C4-2B (cell line): ENCODE results near the gene LKAAEAR1.
A peak's percentile ranks its signal among the peaks of the same experiment; 100 is the strongest.

ENCODE experiments used
- ZFX ChIP-seq: fragments of 450-650 bp; IDR thresholded peaks from 2 replicates; pipeline ENCODE4 v1.6.1; 2017
- TF ChIP-seq, protein P1 (sequence below): fragments of 450-650 bp; conservative IDR thresholded peaks from 2 replicates; pipeline ENCODE4 v1.5.1; 2017; ENCODE audit warnings: mild to moderate bottlenecking

DNA sequence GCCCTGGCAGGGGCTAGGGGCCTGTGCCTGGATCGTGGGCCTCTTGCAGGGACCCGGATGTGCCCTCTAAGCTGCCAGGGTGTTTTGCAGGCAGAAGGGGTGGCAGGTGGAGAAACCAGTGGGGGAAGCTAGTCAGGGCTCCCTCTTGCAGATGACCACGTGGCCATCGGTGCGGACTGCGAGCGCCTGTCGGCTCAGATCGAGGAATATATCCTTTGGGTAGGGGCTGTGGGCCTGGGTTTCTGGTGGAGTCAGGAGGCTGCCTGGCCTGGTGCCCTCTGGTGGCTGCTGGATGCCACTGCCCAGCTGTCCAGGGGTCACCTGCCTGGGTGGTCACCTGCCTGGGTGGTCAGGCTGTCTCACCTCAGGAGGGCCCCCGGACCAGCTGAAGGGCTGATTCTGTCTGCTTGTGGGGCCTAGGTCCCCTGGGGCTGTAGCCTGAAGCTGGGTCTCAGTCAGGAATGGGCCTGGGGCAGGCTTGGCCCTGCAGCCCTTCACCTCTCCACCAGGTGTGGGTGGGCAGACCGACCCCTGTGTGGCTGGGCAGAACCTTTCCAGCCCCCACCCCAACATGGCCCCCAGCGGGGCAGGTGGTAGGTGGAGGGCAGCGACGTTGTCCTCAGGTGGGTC lies 14.5 kb downstream of the LKAAEAR1 start:
- TF ChIP-seq, protein P1, sequence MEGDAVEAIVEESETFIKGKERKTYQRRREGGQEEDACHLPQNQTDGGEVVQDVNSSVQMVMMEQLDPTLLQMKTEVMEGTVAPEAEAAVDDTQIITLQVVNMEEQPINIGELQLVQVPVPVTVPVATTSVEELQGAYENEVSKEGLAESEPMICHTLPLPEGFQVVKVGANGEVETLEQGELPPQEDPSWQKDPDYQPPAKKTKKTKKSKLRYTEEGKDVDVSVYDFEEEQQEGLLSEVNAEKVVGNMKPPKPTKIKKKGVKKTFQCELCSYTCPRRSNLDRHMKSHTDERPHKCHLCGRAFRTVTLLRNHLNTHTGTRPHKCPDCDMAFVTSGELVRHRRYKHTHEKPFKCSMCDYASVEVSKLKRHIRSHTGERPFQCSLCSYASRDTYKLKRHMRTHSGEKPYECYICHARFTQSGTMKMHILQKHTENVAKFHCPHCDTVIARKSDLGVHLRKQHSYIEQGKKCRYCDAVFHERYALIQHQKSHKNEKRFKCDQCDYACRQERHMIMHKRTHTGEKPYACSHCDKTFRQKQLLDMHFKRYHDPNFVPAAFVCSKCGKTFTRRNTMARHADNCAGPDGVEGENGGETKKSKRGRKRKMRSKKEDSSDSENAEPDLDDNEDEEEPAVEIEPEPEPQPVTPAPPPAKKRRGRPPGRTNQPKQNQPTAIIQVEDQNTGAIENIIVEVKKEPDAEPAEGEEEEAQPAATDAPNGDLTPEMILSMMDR, result peak; percentile 90
- TF ChIP-seq ZFX, result no peak
